Measurements from ENCODE around the gene NFE2L3.

The NFE2L3 gene

DNA sequence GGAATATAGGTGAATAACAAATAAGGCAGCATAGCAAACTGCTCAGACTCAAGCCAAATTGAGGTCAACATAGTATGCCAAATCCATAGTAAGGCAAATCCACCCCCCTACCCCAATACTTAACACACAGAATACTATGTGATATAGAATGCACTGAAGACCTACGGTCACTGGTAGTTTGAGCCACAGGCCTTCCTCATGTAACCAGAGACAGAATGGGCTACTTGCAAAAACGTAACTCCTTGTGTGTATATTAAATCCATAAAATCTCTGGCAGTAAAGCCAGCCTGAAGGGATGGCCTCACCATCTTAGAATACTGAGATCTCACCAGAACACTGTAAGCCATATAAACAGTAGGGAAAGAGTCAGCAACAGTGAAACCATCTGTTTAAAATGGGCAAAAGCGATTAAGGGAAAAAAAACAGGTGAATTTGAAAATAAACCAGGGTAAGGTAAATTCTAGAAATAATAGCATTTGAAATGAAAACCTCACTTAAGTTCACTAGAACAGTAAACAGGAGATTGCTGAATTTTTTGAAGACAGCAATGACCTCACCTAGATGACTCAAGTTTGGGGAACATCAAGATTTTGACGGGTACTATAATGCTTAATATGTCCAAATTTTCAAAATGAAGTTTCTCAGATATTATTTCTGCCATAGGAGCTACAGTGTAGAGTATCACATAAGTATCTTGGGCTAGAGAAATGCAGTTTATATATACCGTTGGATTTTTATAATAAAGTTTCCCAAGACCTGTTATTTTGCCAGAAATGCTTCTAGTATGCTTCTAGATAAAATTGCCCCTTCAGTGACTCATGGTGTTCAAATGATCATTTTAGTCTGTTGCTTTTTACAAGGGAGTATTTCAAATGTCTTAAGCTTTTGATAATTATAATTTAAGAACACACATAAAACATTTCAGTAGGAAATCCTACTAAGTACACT lies 34.6 kb downstream of the NFE2L3 start:
- no peak overlapping the region for H3K27ac ChIP-seq

DNA sequence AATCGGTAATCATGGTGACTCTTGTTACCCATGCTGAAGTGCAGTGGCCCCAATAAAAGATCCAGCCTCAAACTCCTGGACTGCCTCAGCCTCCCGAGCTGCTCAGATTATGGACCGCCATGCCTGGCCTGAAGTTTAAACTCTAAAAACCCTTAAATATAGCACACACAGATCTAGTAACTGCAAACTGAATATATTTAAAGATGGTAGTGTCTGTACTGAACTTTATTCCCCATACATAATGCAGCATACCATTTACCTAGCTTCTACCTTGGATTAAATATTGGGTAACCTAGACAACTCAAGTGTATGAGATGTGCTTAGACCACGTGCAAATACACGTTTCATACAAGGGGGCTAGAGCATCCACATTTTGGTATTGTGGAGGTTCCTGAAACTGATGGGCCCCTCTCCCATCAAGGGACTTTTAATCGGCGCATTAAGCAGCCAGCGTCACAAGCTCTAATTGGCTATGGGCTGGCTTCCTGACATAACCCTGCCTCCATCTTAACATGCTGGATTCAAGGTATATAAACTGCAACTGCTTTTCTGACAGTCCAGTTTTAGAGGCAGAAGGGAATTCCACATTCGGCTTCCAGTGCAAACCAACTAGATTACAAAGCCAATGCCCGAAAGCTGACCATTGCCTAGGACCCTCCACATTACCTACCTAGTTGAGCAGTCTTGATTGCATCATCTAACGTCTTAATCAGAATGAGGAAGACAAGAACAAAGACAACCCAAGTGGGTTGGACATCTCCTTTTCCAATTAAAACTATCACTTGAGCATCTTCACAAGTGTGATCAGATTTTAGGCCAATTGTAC lies 35.6 kb downstream of the NFE2L3 start:
- no peak for DNase-seq
- H3K4me3 ChIP-seq (ENCODE audit: low read depth, low read length) = no peak overlapping the region
- TF ChIP-seq, protein P1, sequence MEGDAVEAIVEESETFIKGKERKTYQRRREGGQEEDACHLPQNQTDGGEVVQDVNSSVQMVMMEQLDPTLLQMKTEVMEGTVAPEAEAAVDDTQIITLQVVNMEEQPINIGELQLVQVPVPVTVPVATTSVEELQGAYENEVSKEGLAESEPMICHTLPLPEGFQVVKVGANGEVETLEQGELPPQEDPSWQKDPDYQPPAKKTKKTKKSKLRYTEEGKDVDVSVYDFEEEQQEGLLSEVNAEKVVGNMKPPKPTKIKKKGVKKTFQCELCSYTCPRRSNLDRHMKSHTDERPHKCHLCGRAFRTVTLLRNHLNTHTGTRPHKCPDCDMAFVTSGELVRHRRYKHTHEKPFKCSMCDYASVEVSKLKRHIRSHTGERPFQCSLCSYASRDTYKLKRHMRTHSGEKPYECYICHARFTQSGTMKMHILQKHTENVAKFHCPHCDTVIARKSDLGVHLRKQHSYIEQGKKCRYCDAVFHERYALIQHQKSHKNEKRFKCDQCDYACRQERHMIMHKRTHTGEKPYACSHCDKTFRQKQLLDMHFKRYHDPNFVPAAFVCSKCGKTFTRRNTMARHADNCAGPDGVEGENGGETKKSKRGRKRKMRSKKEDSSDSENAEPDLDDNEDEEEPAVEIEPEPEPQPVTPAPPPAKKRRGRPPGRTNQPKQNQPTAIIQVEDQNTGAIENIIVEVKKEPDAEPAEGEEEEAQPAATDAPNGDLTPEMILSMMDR (IDR thresholded peaks at IDR 0.05; ENCODE audit: low read depth, low read length) = no peak
- H3K36me3 ChIP-seq = peaks cover 50% of the 10 kb centered on the region
- H3K27me3 ChIP-seq (ENCODE audit: insufficient read depth, low read depth, severe bottlenecking) = no peaks in the 10 kb centered on the region
- H3K9me3 ChIP-seq (ENCODE audit: severe bottlenecking) = no peaks in the 10 kb centered on the region
- peak overlapping the region; percentile 38 for H3K27ac ChIP-seq

More for the DNA sequence above, 34.6 kb downstream of the NFE2L3 start:
- H3K9me3 ChIP-seq (ENCODE audit: severe bottlenecking) = no peaks in the 10 kb centered on the region
- no peaks in the 10 kb centered on the region for H3K27me3 ChIP-seq (ENCODE audit: insufficient read depth, low read depth, severe bottlenecking)
- no peak for DNase-seq
- TF ChIP-seq, protein P1 (IDR thresholded peaks at IDR 0.05; ENCODE audit: low read depth, low read length) = no peak
- no peak overlapping the region for H3K4me3 ChIP-seq (ENCODE audit: low read depth, low read length)
- peaks cover 41% of the 10 kb centered on the region for H3K36me3 ChIP-seq

DNA sequence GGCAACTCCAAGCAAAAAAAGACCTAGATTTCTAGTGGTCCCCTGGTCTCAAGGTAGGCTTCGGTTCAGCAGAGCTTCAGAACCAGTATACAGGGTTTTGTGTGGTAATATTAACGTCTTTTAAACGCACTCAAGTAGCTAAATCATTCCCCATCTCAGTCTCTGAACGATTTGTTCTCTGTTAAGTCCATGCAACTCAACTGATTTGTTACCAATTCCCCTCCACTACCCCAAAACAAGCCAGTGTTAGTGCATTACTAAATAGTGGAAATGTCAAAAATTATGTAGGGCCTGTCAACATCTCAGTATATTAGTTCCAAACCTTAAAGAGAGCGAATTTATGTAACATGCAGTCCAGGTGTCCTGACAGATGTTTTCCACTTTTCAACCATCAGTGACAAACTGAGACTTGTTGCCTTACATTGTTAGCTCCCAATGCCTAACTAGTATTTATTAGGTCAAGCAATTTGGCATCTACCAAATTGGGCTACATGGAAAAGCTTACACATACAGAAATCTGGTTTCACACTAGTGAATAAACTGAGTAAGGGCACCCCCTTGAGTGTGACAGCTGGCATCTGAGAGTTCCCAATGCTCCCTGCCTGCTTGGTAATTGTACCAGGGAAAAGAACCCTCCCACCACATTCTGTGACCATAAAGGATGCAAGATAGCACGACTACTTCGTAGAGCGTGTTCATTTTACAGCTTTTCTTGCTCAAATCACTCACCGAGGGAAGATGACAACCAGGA lies 36.4 kb downstream of the NFE2L3 start:
- no peaks in the 10 kb centered on the region for H3K9me3 ChIP-seq (ENCODE audit: severe bottlenecking)
- no peaks in the 10 kb centered on the region for H3K27me3 ChIP-seq (ENCODE audit: insufficient read depth, low read depth, severe bottlenecking)
- TF ChIP-seq, protein P1 (IDR thresholded peaks at IDR 0.05; ENCODE audit: low read depth, low read length) = no peak
- H3K4me3 ChIP-seq (ENCODE audit: low read depth, low read length) = no peak overlapping the region
- peaks cover 58% of the 10 kb centered on the region for H3K36me3 ChIP-seq
- peak overlapping the region; percentile 38 for H3K27ac ChIP-seq
- DNase-seq = no peak

DNA sequence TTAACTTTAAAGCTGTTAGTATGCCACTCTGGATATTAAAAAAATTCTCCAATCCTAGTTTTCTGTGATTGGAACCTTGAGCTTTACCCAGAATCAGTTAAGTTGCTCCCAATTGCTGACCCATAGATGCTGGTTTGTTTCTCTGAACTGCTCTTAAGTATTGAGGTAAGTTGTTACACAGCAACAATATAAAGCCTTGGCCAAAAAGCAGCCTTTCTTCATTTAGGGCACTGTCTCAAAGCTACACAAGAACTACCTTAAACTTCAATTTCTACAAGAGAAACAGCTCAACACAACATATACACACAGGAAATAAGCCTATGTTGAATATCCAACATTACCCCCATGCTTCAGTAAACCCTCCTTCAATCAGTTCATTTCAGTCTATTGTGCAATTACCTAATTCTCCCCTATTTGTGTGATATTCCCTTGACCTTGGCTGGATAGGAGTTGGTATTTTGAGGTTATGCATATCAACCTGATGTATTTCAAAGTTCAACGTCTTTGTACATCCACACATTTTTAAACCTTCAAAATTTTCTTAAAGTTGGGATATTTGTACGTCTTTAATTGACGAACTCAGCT lies 37.1 kb downstream of the NFE2L3 start:
- TF ChIP-seq, protein P1 (IDR thresholded peaks at IDR 0.05; ENCODE audit: low read depth, low read length) = no peak
- Histone ChIP-seq H3K36me3 (peaks cover 65% of the 10 kb centered on the region), H3K9me3 (ENCODE audit: severe bottlenecking) (no peaks in the 10 kb centered on the region), H3K27me3 (ENCODE audit: insufficient read depth, low read depth, severe bottlenecking) (no peaks in the 10 kb centered on the region), H3K4me3 (ENCODE audit: low read depth, low read length) (no peak overlapping the region), H3K27ac (no peak overlapping the region)
- DNase-seq = no peak

DNA sequence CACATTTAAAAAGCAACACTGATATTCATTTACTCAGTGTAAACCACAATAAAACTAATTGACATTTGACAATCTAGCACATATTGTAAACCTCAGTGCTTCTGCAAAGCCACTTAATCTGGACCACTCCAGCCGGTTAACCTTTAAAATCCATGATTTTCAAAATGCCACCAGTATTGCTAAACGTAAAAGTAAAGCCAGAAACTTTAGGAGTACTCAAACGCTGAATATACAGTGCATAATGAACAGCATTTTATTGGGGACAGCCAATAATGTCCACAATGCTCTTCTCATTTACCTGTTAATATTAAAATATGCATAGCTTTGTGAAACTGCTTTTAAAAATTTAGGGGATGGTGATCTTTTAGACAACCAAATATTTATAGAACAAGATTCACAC lies 37.7 kb downstream of the NFE2L3 start:
- H3K4me3 ChIP-seq (ENCODE audit: low read depth, low read length) = no peak overlapping the region
- no peak for DNase-seq
- H3K27me3 ChIP-seq (ENCODE audit: insufficient read depth, low read depth, severe bottlenecking) = no peaks in the 10 kb centered on the region
- TF ChIP-seq, protein P1 (IDR thresholded peaks at IDR 0.05; ENCODE audit: low read depth, low read length) = no peak
- H3K9me3 ChIP-seq (ENCODE audit: severe bottlenecking) = no peaks in the 10 kb centered on the region
- peaks cover 69% of the 10 kb centered on the region for H3K36me3 ChIP-seq
- no peak overlapping the region for H3K27ac ChIP-seq

All from WERI-Rb-1 (cell line).